ENCODE results near the gene ITIH1. TPM values are rescaled to one million over a fixed set of nuclear protein-coding genes. Genes with fewer than 3 reads are reported as not detected.

Gene ITIH1
- total and polyA plus RNA-seq, 2 of the 4 experiments (the other 2 are of a cell fraction): not detected

- ChIA-PET CTCF (interaction anchor here (1.2 kb wide), 1 partner anchor 12 kb away, joined by 3 read pairs; no protein-coding TSS in a partner anchor), POLR2A (ENCODE audit: unreplicated experiment) (no interaction called here)
- no peak overlapping the region for H2BK120ac ChIP-seq (ENCODE audit: low read depth, low read length)
- H3K9me3 ChIP-seq (ENCODE audit: control insufficient read depth, insufficient read depth, low read length): no peaks in the 10 kb centered on the region
- H3K4ac ChIP-seq (ENCODE audit: low read depth, low read length): no peak overlapping the region
- H3K27me3 ChIP-seq (ENCODE audit: control insufficient read depth, insufficient read depth, low read length): no peaks in the 10 kb centered on the region
- H3K14ac ChIP-seq (replicated peaks; ENCODE audit: low read depth, low read length): no peak overlapping the region; the same call in 1 of the 2 replicates
- H3K9me1 ChIP-seq (ENCODE audit: insufficient read depth, low read length): peaks cover 19% of the 10 kb centered on the region; the same call in 1 of the 2 replicates
- no peak overlapping the region for H3K56ac ChIP-seq (ENCODE audit: extremely low read depth, insufficient read depth, low read length)
- H2BK20ac ChIP-seq (ENCODE audit: low read depth, low read length): no peak overlapping the region
- H2BK15ac ChIP-seq (ENCODE audit: low read depth, low read length): no peak overlapping the region
- no peak overlapping the region for H2AK5ac ChIP-seq (ENCODE audit: low read depth, low read length)
- H2AK9ac ChIP-seq (replicated peaks; ENCODE audit: low read depth, low read length, poor library complexity): no peak overlapping the region
- no peaks in the 10 kb centered on the region for H4K20me1 ChIP-seq (ENCODE audit: insufficient read depth, low read length)
- intact Hi-C loops (cut with micrococcal nuclease): no loop called here
- no peak overlapping the region for H3K4me2 ChIP-seq (ENCODE audit: low read depth, low read length)
- H2BK5ac ChIP-seq (ENCODE audit: low read depth, low read length, poor library complexity, severe bottlenecking): no peak overlapping the region
- H3K9ac ChIP-seq (ENCODE audit: low read depth, low read length): no peak overlapping the region
- ATAC-seq (ENCODE audit: low read depth) (no peak), DNase-seq (no peak)
- no peak overlapping the region for H4K8ac ChIP-seq (ENCODE audit: low read depth in 2 of 2, low read length in 2 of 2)
- H3K4me1 ChIP-seq (ENCODE audit: control insufficient read depth, insufficient read depth, low read length): peaks cover 19% of the 10 kb centered on the region
- H4K91ac ChIP-seq (ENCODE audit: insufficient read depth, low read depth, low read length): no peak overlapping the region
- H3K79me1 ChIP-seq (ENCODE audit: low read depth in 1 of 2, low read length in 2 of 2): no peaks in the 10 kb centered on the region
- H3K18ac ChIP-seq (ENCODE audit: low read depth, low read length): no peak overlapping the region
- H3K4me3 ChIP-seq (ENCODE audit: insufficient read depth, low read depth, low read length): no peak overlapping the region
- dilution Hi-C loops (cut with HindIII; ENCODE audit: low sequenced_read_pairs, unreplicated experiment): no loop called here
- no TSS peak for BruUV-seq (replicated peaks)
- no peak overlapping the region; the same call in 1 of the 2 replicates for H3K23ac ChIP-seq (ENCODE audit: low read depth, low read length)
- H2AFZ ChIP-seq (replicated peaks; ENCODE audit: low read length, poor library complexity): no peak overlapping the region
- WGBS, 2 experiments (ENCODE audit: extremely low coverage in 2 of 2, insufficient read length in 1 of 2): no CpG with 5 or more reads among the region's 8 CpGs
- H3K36me3 ChIP-seq (ENCODE audit: control insufficient read depth, insufficient read depth, low read length): peaks cover 8% of the 10 kb centered on the region; the same call in 1 of the 2 replicates
- no peak overlapping the region for H3K27ac ChIP-seq (ENCODE audit: insufficient read depth, low read length)
- H4K5ac ChIP-seq (ENCODE audit: low read depth, low read length): no peak overlapping the region
- TF ChIP-seq RCOR1 (IDR thresholded peaks at IDR 0.05; ENCODE audit: insufficient replicate concordance, low read length): no peak
- TF ChIP-seq RFX5 (IDR thresholded peaks at IDR 0.05; ENCODE audit: low read depth, low read length): no peak
- TF ChIP-seq MAZ (IDR thresholded peaks at IDR 0.05; ENCODE audit: borderline replicate concordance, low read depth, low read length): no peak
- TF ChIP-seq USF2 (IDR thresholded peaks at IDR 0.05; ENCODE audit: low read depth, low read length): no peak
- no peak for TF ChIP-seq FOS (IDR thresholded peaks at IDR 0.05; ENCODE audit: low read depth, low read length)
- no peak for TF ChIP-seq RAD21 (IDR thresholded peaks at IDR 0.05; ENCODE audit: low read length)
- no peak for TF ChIP-seq ELK1 (IDR thresholded peaks at IDR 0.05; ENCODE audit: borderline replicate concordance, low read depth, low read length)
- no peak for TF ChIP-seq NFE2L2 (IDR thresholded peaks at IDR 0.05; ENCODE audit: low read depth, low read length)
- no peak for TF ChIP-seq BHLHE40 (IDR thresholded peaks at IDR 0.05; ENCODE audit: low read depth, low read length)
- no peak for TF ChIP-seq MAFK (IDR thresholded peaks at IDR 0.05; ENCODE audit: low read depth, low read length)
- no peak for TF ChIP-seq MXI1 (IDR thresholded peaks at IDR 0.05; ENCODE audit: borderline replicate concordance, low read depth, low read length)
- TF ChIP-seq CHD1 (IDR thresholded peaks at IDR 0.05; ENCODE audit: low read depth, low read length): no peak
- TF ChIP-seq POLR2A (IDR thresholded peaks at IDR 0.05; ENCODE audit: low read depth, low read length): no peak
- no peak for TF ChIP-seq CEBPB (IDR thresholded peaks at IDR 0.05; ENCODE audit: low read depth, low read length)
- in situ Hi-C loops (cut with MboI; ENCODE audit: low sequenced_read_pairs): no loop called here
Measured at GRCh38 chr3:52835766-52836470, 58.5 kb downstream of the ITIH1 start.

Measured in IMR-90 (cell line).